Femur (tissue), 1 donor: ENCODE results near the gene DMXL1.
A peak's percentile ranks its signal among the peaks of the same experiment; 100 is the strongest.
"Not testable (repeated sequence)": the region's sequence is repeated elsewhere in the genome, so short reads cannot be mapped to it uniquely, and the experiment has no call there.

Source experiments
- DNase-seq: peaks from one replicate; pipeline ENCODE4 v3.0.0-alpha.2; 2017

DMXL1 gene

GRCh38 chr5:119063579-119064379 lies 7.1 kb upstream of the DMXL1 start:
- no peak for DNase-seq

- no peak for DNase-seq
These were observed 3.4 kb upstream of the DMXL1 start for GRCh38 chr5:119067450-119067849.

- no peak for DNase-seq
These were observed 384 bp upstream of the DMXL1 start for GRCh38 chr5:119070578-119070827.

- DNase-seq: no peak
These were observed 691 bp downstream of the DMXL1 start for GRCh38 chr5:119071561-119071995.

GRCh38 chr5:119072496-119072895 lies 1.6 kb downstream of the DMXL1 start:
- no peak for DNase-seq

- DNase-seq: not testable (repeated sequence)
These were observed 3.0 kb downstream of the DMXL1 start for GRCh38 chr5:119073746-119074337.

- no peak for DNase-seq
These were observed 3.5 kb downstream of the DMXL1 start for GRCh38 chr5:119074419-119074818.

- not testable (repeated sequence) for DNase-seq
These were observed 4.4 kb downstream of the DMXL1 start for GRCh38 chr5:119075269-119075668.

GRCh38 chr5:119076080-119076479 lies 5.2 kb downstream of the DMXL1 start:
- DNase-seq: no peak

- DNase-seq: no peak
These were observed 6.6 kb downstream of the DMXL1 start for GRCh38 chr5:119077444-119077843.

GRCh38 chr5:119078071-119078846 lies 7.4 kb downstream of the DMXL1 start:
- DNase-seq: no peak

GRCh38 chr5:119078861-119079260 lies 8.0 kb downstream of the DMXL1 start:
- no peak for DNase-seq

- no peak for DNase-seq
These were observed 8.5 kb downstream of the DMXL1 start for GRCh38 chr5:119079318-119079921.

- DNase-seq: peak; percentile 20
These were observed 10.0 kb downstream of the DMXL1 start for GRCh38 chr5:119080936-119081335.

- no peak for DNase-seq
These were observed 11.8 kb downstream of the DMXL1 start for GRCh38 chr5:119082691-119083090.

- DNase-seq: no peak
These were observed 12.8 kb downstream of the DMXL1 start for GRCh38 chr5:119083679-119084078.

GRCh38 chr5:119088438-119088837 lies 17.6 kb downstream of the DMXL1 start:
- DNase-seq: no peak

- no peak for DNase-seq
These were observed 24.7 kb downstream of the DMXL1 start for GRCh38 chr5:119095611-119096010.

- DNase-seq: no peak
These were observed 35.1 kb downstream of the DMXL1 start for GRCh38 chr5:119105971-119106370.

GRCh38 chr5:119112151-119112550 lies 41.3 kb downstream of the DMXL1 start:
- DNase-seq: no peak

GRCh38 chr5:119117237-119117636 lies 46.4 kb downstream of the DMXL1 start:
- no peak for DNase-seq

GRCh38 chr5:119118000-119118399 lies 47.1 kb downstream of the DMXL1 start:
- DNase-seq: no peak

GRCh38 chr5:119120893-119121292 lies 50.0 kb downstream of the DMXL1 start:
- no peak for DNase-seq

GRCh38 chr5:119122474-119122873 lies 51.6 kb downstream of the DMXL1 start:
- not testable (repeated sequence) for DNase-seq
